Adrenal gland (tissue), 12 donors: ENCODE results near the gene PTPRD. TPM values are rescaled to one million over a fixed set of nuclear protein-coding genes. Genes with fewer than 3 reads are reported as not detected.

Experiments used
- DNase-seq, 7 donors: peaks; one replicate each; pipeline ENCODE4 v3.0.0-alpha.2; 2019 to 2020
- H3K27ac ChIP-seq, 5 donors: fragments of 200-600 bp; sonication (generic) in 4 of 5; 1 replicate in 3 of 5; 2 replicates in 2 of 5; pipeline versions ENCODE4 v1.5.1 to v1.8.0; 2016 to 2020; ENCODE audit warnings: mild to moderate bottlenecking in 1 of 5
- H3K27me3 ChIP-seq: fragments of 200-600 bp; 2 replicates; pipeline ENCODE4 v1.8.0; 2021
- H3K36me3 ChIP-seq, 2 donors: fragments of 200-600 bp; replicated peaks in 1 of 2; 1 replicate in 1 of 2; 2 replicates in 1 of 2; pipeline versions ENCODE4 v1.5.1 to v1.8.0; 2018 to 2022
- H3K4me1 ChIP-seq, 2 donors: fragments of 200-600 bp; replicated peaks in 1 of 2; 1 replicate in 1 of 2; 2 replicates in 1 of 2; pipeline versions ENCODE4 v1.5.1 to v1.8.0; 2018 to 2021
- H3K4me3 ChIP-seq, 4 donors: fragments of 200-600 bp; sonication (generic) in 3 of 4; one replicate each; pipeline ENCODE4 v1.5.1; 2016 to 2018
- H3K9me3 ChIP-seq, 3 donors: fragments of 200-600 bp; sonication (generic) in 1 of 3; replicated peaks in 1 of 3; 1 replicate in 2 of 3; 2 replicates in 1 of 3; pipeline versions ENCODE4 v1.5.1 to v1.8.0; 2016 to 2021
- POLR2A ChIP-seq, 2 donors: fragments of 450-650 bp; IDR thresholded peaks; one replicate each; pipeline ENCODE4 v1.6.1; 2017; ENCODE audit warnings: antibody characterized with exemption in 2 of 2, mild to moderate bottlenecking in 2 of 2, moderate library complexity in 1 of 2
- WGBS, 4 donors: extraction: QIAGEN DNeasy Blood & Tissue Kit in 2 of 4; methylation state at CpG; one replicate each; pipeline versions ENCODE4 v1.1.5 to v1.1.7; 2013 to 2017; 5-methylcytosine and 5-hydroxymethylcytosine counted together
- intact Hi-C, 2 donors: fragments of 100-400 bp; cut with DNase I; formaldehyde crosslinking; loops; one replicate each; pipeline versions ENCODE4 v1.14.1 to v1.15.0; 2022 to 2023
- polyA plus RNA-seq, 3 donors: library from polyadenylated mRNA; stranded (reverse); fragments of 200-250 nt in 2 of 3; fragments of 350-450 nt in 1 of 3; fragmentation: Illumina TruSeq in 1 of 3; extraction: RNeasy Lipid Tissue Mini Kit (QIAGEN cat#74804) in 1 of 3; gene quantifications; one replicate each; pipeline ENCODE4 v1.2.3, GENCODE V29; 2013 to 2014
- total RNA-seq, 9 donors: library from RNA; depleted of rRNA in 4 of 9; stranded (reverse); fragments of >200 nt in 4 of 9; fragments of 120-200 nt in 1 of 9; fragmentation: NEBNext Ultra II Directional in 1 of 9; extraction: Animal tissue kit (Norgen Biotek cat#: 25700) in 1 of 9; gene quantifications; one replicate each; pipeline versions ENCODE4 v1.1.0 to v1.2.4, GENCODE V29; 2013 to 2023
- TF ChIP-seq, protein P1 (sequence below), 6 experiments: fragments of 450-650 bp in 4 of 6; fragments of 200-600 bp in 2 of 6; sonication (generic) in 1 of 6; IDR thresholded peaks; 1 replicate in 5 of 6; 2 replicates in 1 of 6; pipeline versions ENCODE4 v1.5.1 to v1.8.0; 2016 to 2021; ENCODE audit warnings: antibody characterized with exemption in 6 of 6, mild to moderate bottlenecking in 2 of 6, moderate library complexity in 1 of 6
- donor health status: healthy with polysubstance abuse.
- donor health status: Bipolar disorder and iron deficiency.
- donor health status: DM: yes; HTN: yes; CAD: no.
- donor health status: DM: no; HTN: no; CAD: no.
- donor health status: DM: no; HTN: no; CAD: no.
- donor health status: DM: yes; HTN: yes; CAD: no.

PTPRD gene
- total and polyA plus RNA-seq, 12 donors = 0.61 to 71.2 (median 4.5) TPM

DNA sequence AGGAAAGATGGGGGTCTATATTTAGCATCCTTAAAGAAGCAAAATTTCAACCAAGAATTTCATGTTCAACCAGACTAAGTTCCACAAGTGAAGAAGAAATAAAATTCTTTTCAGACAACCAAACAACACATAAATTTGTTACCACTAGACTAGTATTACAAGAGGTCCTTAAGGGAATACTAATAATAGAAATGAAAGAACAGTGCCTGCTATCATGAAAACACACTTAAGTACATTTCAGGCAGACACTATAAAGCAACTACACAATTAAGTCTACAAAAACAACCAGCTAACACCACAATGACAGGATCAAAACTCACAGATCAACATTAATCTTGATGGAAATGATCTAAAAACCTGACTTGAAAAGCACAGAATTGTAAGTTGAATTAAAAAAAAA is 477.2 kb downstream of the PTPRD start:
- Histone ChIP-seq H3K27me3 (no peaks in the 10 kb centered on the region), H3K36me3 (no peaks in the 10 kb centered on the region), H3K9me3 (no peaks in the 10 kb centered on the region), H3K4me1 (no peaks in the 10 kb centered on the region), H3K27ac (no peak overlapping the region), H3K4me3 (no peak overlapping the region)
- TF ChIP-seq, protein P1, sequence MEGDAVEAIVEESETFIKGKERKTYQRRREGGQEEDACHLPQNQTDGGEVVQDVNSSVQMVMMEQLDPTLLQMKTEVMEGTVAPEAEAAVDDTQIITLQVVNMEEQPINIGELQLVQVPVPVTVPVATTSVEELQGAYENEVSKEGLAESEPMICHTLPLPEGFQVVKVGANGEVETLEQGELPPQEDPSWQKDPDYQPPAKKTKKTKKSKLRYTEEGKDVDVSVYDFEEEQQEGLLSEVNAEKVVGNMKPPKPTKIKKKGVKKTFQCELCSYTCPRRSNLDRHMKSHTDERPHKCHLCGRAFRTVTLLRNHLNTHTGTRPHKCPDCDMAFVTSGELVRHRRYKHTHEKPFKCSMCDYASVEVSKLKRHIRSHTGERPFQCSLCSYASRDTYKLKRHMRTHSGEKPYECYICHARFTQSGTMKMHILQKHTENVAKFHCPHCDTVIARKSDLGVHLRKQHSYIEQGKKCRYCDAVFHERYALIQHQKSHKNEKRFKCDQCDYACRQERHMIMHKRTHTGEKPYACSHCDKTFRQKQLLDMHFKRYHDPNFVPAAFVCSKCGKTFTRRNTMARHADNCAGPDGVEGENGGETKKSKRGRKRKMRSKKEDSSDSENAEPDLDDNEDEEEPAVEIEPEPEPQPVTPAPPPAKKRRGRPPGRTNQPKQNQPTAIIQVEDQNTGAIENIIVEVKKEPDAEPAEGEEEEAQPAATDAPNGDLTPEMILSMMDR (IDR thresholded peaks at IDR 0.05) = no peak
- TF ChIP-seq POLR2A (IDR thresholded peaks at IDR 0.05) = no peak
- intact Hi-C loops = no loop called here
- no peak for DNase-seq

DNA sequence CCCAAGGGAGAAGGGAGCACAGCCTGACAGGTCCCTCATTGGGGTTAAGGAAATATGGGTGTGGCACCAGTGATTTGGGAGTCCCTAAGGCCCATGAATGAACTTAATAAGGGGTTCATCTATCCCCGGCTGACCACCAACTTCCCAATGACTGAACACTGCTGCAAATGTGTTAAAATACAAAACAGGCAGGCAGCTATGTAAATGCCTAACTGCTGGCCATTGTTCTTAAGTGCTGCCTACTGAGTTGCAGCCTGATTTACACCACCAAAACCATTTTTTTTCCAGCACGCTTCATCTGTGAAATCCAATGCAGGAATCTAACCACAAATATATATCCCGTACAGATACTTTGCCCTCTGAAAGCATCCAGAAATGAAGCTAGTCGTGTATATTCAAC is 478.5 kb downstream of the PTPRD start:
- Histone ChIP-seq H3K27ac (no peak overlapping the region), H3K4me3 (no peak overlapping the region), H3K36me3 (no peaks in the 10 kb centered on the region), H3K9me3 (no peaks in the 10 kb centered on the region), H3K4me1 (no peaks in the 10 kb centered on the region), H3K27me3 (no peaks in the 10 kb centered on the region)
- 75 to 88% (median 79%) methylated on average over 4 of the region's 4 CpGs for WGBS, 4 donors
- TF ChIP-seq POLR2A (IDR thresholded peaks at IDR 0.05) = no peak
- TF ChIP-seq, protein P1 (IDR thresholded peaks at IDR 0.05) = no peak
- intact Hi-C loops = no loop called here
- DNase-seq = no peak

DNA sequence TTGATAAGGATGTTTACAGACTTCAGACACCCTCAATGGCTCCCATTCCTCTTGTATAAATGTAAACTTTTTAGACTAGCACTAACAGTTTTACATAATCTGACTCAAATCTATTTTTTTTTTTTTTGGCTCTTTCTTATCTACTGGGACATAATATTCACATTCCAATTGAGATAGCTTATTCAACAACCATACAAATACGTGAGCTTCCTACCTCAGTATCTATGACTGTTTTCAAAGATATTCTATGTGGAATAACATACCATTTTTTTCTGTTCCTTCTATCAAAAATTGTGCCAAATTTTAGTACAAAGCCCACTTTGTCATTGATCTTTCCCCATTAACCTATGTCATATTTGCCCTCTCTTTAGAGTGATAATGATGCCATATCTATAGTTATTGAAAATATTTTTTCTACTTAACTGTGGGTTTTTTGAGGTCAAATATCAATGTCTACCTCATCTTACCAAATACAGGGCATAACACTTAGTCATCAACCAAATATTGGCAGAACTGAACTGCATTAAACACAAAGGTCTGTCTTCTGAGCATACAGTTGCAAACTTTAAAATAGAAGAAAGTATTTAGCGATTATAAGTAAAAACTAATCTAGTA is 482.6 kb downstream of the PTPRD start:
- Histone ChIP-seq H3K4me3 (no peak overlapping the region), H3K27me3 (no peaks in the 10 kb centered on the region), H3K4me1 (no peaks in the 10 kb centered on the region), H3K27ac (no peak overlapping the region), H3K36me3 (no peaks in the 10 kb centered on the region), H3K9me3 (no peaks in the 10 kb centered on the region)
- 63 to 69% (median 66%) methylated on average over 2 of the region's 2 CpGs for WGBS, 4 donors
- TF ChIP-seq, protein P1 (IDR thresholded peaks at IDR 0.05) = no peak
- no peak for TF ChIP-seq POLR2A (IDR thresholded peaks at IDR 0.05)
- no peak for DNase-seq
- intact Hi-C loops = no loop called here

DNA sequence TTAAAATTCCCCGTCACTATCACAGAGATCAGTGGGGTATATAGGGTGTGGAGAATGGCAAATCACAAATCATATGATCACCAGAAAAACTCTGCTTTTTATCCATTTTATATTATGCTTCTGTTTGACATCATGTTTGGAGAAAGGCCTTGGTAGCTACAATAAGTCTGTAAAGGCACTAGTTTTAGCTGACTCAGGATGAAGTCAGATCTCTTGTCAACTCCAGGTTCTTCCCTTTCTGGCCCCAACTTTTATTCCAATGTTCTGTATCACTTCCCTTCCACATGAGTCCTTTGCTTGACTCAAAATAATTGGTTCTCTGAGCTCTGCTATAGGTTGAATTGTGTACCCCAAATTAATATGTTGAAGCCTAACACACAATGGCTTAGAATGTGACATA is 484.9 kb downstream of the PTPRD start:
- no peak for DNase-seq
- Histone ChIP-seq H3K4me3 (no peak overlapping the region), H3K9me3 (no peaks in the 10 kb centered on the region), H3K27me3 (no peaks in the 10 kb centered on the region), H3K4me1 (no peaks in the 10 kb centered on the region), H3K27ac (no peak overlapping the region), H3K36me3 (no peaks in the 10 kb centered on the region)
- intact Hi-C loops = no loop called here
- 72 to 100% (median 88%) methylated on average over 1 of the region's 1 CpG for WGBS, 4 donors
- TF ChIP-seq, protein P1 (IDR thresholded peaks at IDR 0.05) = no peak
- TF ChIP-seq POLR2A (IDR thresholded peaks at IDR 0.05) = no peak
